Uterus (tissue), 2 donors: ENCODE results near the gene MAPRE2.

Experiments used
- CTCF ChIP-seq, 4 experiments: fragments of 200-600 bp in 2 of 4; fragments of 450-650 bp in 2 of 4; sonication (generic) in 2 of 4; IDR thresholded peaks; one replicate each; pipeline ENCODE4 v1.5.1; 2016 to 2019; ENCODE audit warnings: antibody characterized with exemption in 4 of 4, mild to moderate bottlenecking in 2 of 4, moderate library complexity in 1 of 4
- POLR2A ChIP-seq, 2 donors: fragments of 450-650 bp; IDR thresholded peaks; one replicate each; pipeline ENCODE4 v1.6.1; 2016; ENCODE audit warnings: antibody characterized with exemption in 2 of 2, mild to moderate bottlenecking in 1 of 2, moderate library complexity in 1 of 2

DNA sequence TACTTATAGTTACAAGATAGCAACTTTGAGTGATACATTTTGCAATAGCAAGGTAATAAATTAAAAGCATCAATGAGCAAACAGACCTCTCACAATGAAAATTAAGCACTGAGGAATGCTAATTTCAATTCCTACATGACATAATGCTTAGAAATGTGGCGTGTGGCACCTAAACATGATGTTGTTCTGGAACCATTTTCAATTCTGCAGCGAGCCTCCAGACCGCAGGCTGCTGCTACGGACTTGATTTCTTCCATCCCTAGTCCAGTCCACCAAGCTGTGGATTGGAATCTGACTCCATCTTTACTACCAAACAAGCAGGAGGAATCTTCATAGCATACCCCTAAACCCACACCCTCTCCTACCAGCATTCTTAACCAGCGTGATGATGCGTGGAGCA is 140.9 kb downstream of the MAPRE2 start:
- TF ChIP-seq CTCF (IDR thresholded peaks at IDR 0.05) (no peak), POLR2A (IDR thresholded peaks at IDR 0.05) (no peak)
